GM23248 (cell line): ENCODE measurements around the gene DCAF5. TPM values are rescaled to one million over a fixed set of nuclear protein-coding genes. Genes with fewer than 3 reads are reported as not detected.
A peak's percentile ranks its signal among the peaks of the same experiment; 100 is the strongest.

Experiments used
- DNase-seq: peaks from one replicate; pipeline ENCODE4 v3.0.0-alpha.2; 2015
- H2AFZ ChIP-seq: fragments of 200-600 bp; sonication (generic); 2 replicates; pipeline ENCODE4 v1.6.1; 2016; ENCODE audit warnings: antibody characterized with exemption
- H3F3A ChIP-seq: fragments of 200-600 bp; sonication (generic); 2 replicates; pipeline ENCODE4 v1.6.1; 2016; ENCODE audit warnings: mild to moderate bottlenecking, antibody characterized with exemption, mixed run types; ENCODE audit not compliant: insufficient read depth
- H3K27ac ChIP-seq: fragments of 200-600 bp; sonication (generic); 2 replicates; pipeline ENCODE4 v1.5.1; 2016; ENCODE audit warnings: mild to moderate bottlenecking
- H3K27me3 ChIP-seq: fragments of 200-600 bp; sonication (generic); replicated peaks from 2 replicates; pipeline ENCODE4 v1.6.1; 2016; ENCODE audit warnings: mild to moderate bottlenecking; ENCODE audit not compliant: insufficient read depth
- H3K36me3 ChIP-seq: fragments of 200-600 bp; sonication (generic); 2 replicates; pipeline ENCODE4 v1.6.1; 2016; ENCODE audit warnings: low read depth, mild to moderate bottlenecking
- H3K4me1 ChIP-seq: fragments of 200-600 bp; sonication (generic); 2 replicates; pipeline ENCODE4 v1.6.1; 2016; ENCODE audit warnings: mild to moderate bottlenecking; ENCODE audit not compliant: insufficient read depth
- H3K4me2 ChIP-seq: fragments of 200-600 bp; sonication (generic); one replicate; pipeline ENCODE4 v1.6.1; 2016; ENCODE audit warnings: mild to moderate bottlenecking; ENCODE audit not compliant: unreplicated experiment
- H3K4me3 ChIP-seq: fragments of 200-600 bp; sonication (generic); 2 replicates; pipeline ENCODE4 v1.5.1; 2016; ENCODE audit warnings: mild to moderate bottlenecking
- H3K79me2 ChIP-seq: fragments of 200-600 bp; sonication (generic); 2 replicates; pipeline ENCODE4 v1.6.1; 2016; ENCODE audit warnings: mild to moderate bottlenecking; ENCODE audit not compliant: insufficient read depth
- H3K9ac ChIP-seq: fragments of 200-600 bp; sonication (generic); 2 replicates; pipeline ENCODE4 v1.6.1; 2016; ENCODE audit warnings: mild to moderate bottlenecking
- H3K9me2 ChIP-seq: fragments of 200-600 bp; sonication (generic); 2 replicates; pipeline ENCODE4 v1.6.1; 2016; ENCODE audit warnings: mixed run types, mild to moderate bottlenecking, moderate library complexity; ENCODE audit not compliant: insufficient read depth
- H3K9me3 ChIP-seq: fragments of 200-600 bp; sonication (generic); one replicate; pipeline ENCODE4 v1.6.1; 2017; ENCODE audit warnings: low read depth
- H4K20me1 ChIP-seq: fragments of 200-600 bp; sonication (generic); 2 replicates; pipeline ENCODE4 v1.6.0; 2016; ENCODE audit not compliant: insufficient read depth
- EZH2 ChIP-seq: fragments of 200-600 bp; sonication (generic); IDR thresholded peaks from 2 replicates; pipeline ENCODE4 v1.6.1; 2018; ENCODE audit warnings: antibody characterized with exemption, mild to moderate bottlenecking; ENCODE audit not compliant: insufficient read depth, poor library complexity, severe bottlenecking
- EZH2phosphoT487 ChIP-seq: fragments of 200-600 bp; sonication (generic); IDR thresholded peaks from 2 replicates; pipeline ENCODE4 v1.6.1; 2018; ENCODE audit warnings: antibody characterized with exemption, moderate library complexity, mild to moderate bottlenecking, low read depth; ENCODE audit not compliant: insufficient read depth
- WGBS, 2 experiments: methylation state at CpG; one replicate each; pipeline ENCODE4 v1.1.6; 2015 to 2017; ENCODE audit warnings: low lambda C conversion rate in 2 of 2, low coverage in 1 of 2; ENCODE audit errors: missing lambda C conversion rate in 2 of 2; 5-methylcytosine and 5-hydroxymethylcytosine counted together
- in situ Hi-C: fragments of 300-500 bp; cut with MboI; formaldehyde crosslinking; loops from 2 replicates; pipeline ENCODE4 v1.15.0; 2020
- polyA plus RNA-seq: library from polyadenylated mRNA; unstranded; fragments of >200 nt; fragmentation: Nextera tagmentation; extraction: Ambion mirVana; gene quantifications from 2 replicates; pipeline ENCODE4 v1.2.1, GENCODE V29; 2016
- total RNA-seq: library from RNA; depleted of rRNA; stranded (reverse); fragments of >200 nt; shearing (Covaris generic); gene quantifications from 2 replicates; pipeline ENCODE4 v1.2.3, GENCODE V29; 2014

Gene DCAF5
- total and polyA plus RNA-seq, 2 experiments from 2014 or later: 24.5 to 26.4 TPM

DNA sequence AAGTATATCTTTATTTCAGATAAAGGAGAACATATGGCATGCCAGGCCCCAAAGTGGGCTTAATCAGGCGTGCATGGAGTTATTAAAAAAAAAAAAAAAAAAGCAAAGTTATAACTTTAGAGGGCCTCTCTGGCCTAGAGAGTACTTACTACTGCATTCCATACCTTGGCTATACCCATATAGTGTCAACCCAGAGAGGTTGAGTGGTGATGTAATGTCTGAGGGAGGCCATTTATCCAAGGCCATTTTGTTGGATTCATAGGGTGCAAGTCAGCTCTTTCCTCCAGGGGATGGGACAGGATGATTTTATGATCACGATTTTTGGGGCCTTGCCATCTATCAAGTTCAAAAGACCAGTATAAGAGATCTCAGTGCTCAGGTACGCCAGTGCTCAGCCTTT is 66.4 kb downstream of the DCAF5 start:
- Histone ChIP-seq H3F3A (peaks cover 34% of the 10 kb centered on the region), H3K4me2 (peak overlapping the region; percentile 15), H3K27me3 (no peaks in the 10 kb centered on the region), H2AFZ (no peak overlapping the region), H3K9me3 (no peaks in the 10 kb centered on the region), H4K20me1 (no peaks in the 10 kb centered on the region), H3K79me2 (peaks cover 41% of the 10 kb centered on the region), H3K36me3 (peaks cover 18% of the 10 kb centered on the region), H3K9ac (no peak overlapping the region), H3K4me1 (peaks cover 34% of the 10 kb centered on the region), H3K9me2 (no peaks in the 10 kb centered on the region), H3K4me3 (no peak overlapping the region), H3K27ac (peak overlapping the region; percentile 85)
- WGBS, 2 experiments: 97 to 99% methylated on average over 3 of the region's 3 CpGs
- DNase-seq: no peak
- TF ChIP-seq EZH2: no peak
- TF ChIP-seq EZH2phosphoT487: no peak
- in situ Hi-C loops: no loop called here

DNA sequence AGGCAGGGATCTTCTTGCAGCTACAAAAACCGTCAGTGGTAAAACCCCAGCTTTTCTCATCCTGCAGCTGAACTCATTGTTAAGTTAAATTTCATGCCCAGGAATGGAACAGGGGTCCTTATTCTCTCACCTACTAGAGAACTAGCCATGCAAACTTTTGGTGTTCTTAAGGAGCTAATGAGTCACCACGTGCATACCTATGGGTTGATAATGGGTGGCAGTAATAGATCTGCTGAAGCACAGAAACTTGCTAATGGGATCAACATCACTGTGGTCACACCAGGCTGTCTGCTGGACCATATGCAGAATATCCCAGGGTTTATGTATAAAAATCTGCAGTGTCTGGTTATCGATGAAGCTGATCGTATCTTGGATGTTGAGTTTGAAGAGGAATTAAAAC is 68.9 kb downstream of the DCAF5 start:
- Histone ChIP-seq H4K20me1 (no peaks in the 10 kb centered on the region), H3K9ac (no peak overlapping the region), H3K27ac (no peak overlapping the region), H3K9me3 (no peaks in the 10 kb centered on the region), H3K36me3 (peaks cover 9% of the 10 kb centered on the region; the same call in 1 of the 2 replicates), H2AFZ (no peak overlapping the region), H3K79me2 (peaks cover 16% of the 10 kb centered on the region), H3K27me3 (no peaks in the 10 kb centered on the region), H3F3A (peaks cover 43% of the 10 kb centered on the region), H3K9me2 (no peaks in the 10 kb centered on the region), H3K4me3 (no peak overlapping the region), H3K4me2 (no peak overlapping the region), H3K4me1 (peaks cover 48% of the 10 kb centered on the region)
- no peak for DNase-seq
- WGBS, 2 experiments: 89 to 91% methylated on average over 4 of the region's 4 CpGs
- TF ChIP-seq EZH2 (no peak), EZH2phosphoT487 (no peak)
- in situ Hi-C loops: no loop called here

DNA sequence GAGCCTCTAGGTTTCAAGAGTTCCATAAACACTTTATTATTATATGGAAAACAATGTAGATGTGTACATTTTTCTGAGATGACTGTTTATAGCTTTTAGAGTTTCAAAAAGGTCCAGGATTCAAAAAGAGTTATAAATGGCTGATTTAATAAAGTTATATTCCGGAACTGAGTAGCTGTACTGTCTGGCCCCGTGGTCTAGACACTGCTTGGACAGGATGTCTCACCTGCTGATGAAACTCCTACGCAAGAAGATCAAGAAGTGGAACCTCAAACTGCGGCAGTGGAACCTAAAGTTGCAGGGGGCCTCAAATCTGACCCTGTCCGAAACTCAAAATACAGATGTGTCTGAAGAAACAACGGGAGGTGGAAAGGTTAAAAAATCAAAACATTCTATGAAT is 69.7 kb downstream of the DCAF5 start:
- Histone ChIP-seq H3F3A (peaks cover 43% of the 10 kb centered on the region), H3K27me3 (no peaks in the 10 kb centered on the region), H2AFZ (no peak overlapping the region), H4K20me1 (no peaks in the 10 kb centered on the region), H3K9me2 (no peaks in the 10 kb centered on the region), H3K27ac (no peak overlapping the region), H3K36me3 (peaks cover 9% of the 10 kb centered on the region; the same call in 1 of the 2 replicates), H3K4me3 (no peak overlapping the region), H3K9ac (no peak overlapping the region), H3K9me3 (no peaks in the 10 kb centered on the region), H3K4me2 (no peak overlapping the region), H3K79me2 (peaks cover 14% of the 10 kb centered on the region; the same call in 1 of the 2 replicates), H3K4me1 (peaks cover 48% of the 10 kb centered on the region)
- no peak for DNase-seq
- TF ChIP-seq EZH2 (no peak), EZH2phosphoT487 (no peak)
- WGBS, 2 experiments: 99% methylated on average over 6 of the region's 6 CpGs
- in situ Hi-C loops: no loop called here

DNA sequence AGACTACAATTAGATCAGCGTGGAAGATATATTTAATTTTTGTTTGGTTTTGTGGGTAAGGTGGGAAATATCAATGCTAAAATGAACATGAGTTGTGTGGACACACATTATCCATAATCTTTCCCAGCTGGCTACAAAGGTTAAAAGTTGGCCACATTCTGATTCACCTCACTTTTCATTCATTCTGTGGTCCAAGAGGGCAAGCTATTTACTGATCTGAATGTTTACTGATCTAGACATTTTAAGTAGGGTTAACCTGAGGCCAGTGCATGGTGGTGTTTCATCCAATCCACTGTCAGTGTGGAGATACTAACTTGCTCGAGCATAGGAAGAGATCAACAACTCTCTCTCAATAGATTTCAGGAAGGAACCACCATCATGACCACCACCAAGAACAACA is 71.6 kb downstream of the DCAF5 start:
- H3F3A ChIP-seq: peaks cover 44% of the 10 kb centered on the region
- H3K4me3 ChIP-seq: no peak overlapping the region
- H3K4me1 ChIP-seq: peaks cover 40% of the 10 kb centered on the region
- 95 to 96% methylated on average over 2 of the region's 2 CpGs for WGBS, 2 experiments
- no peaks in the 10 kb centered on the region for H3K27me3 ChIP-seq
- no peaks in the 10 kb centered on the region for H3K9me2 ChIP-seq
- TF ChIP-seq EZH2 (no peak), EZH2phosphoT487 (no peak)
- no peaks in the 10 kb centered on the region for H4K20me1 ChIP-seq
- DNase-seq: no peak
- in situ Hi-C loops: no loop called here
- no peaks in the 10 kb centered on the region for H3K9me3 ChIP-seq
- H3K27ac ChIP-seq: no peak overlapping the region
- peaks cover 9% of the 10 kb centered on the region; the same call in 1 of the 2 replicates for H3K36me3 ChIP-seq
- no peak overlapping the region for H2AFZ ChIP-seq
- H3K4me2 ChIP-seq: no peak overlapping the region
- no peak overlapping the region for H3K9ac ChIP-seq
- H3K79me2 ChIP-seq: peaks cover 22% of the 10 kb centered on the region; the same call in 1 of the 2 replicates

DNA sequence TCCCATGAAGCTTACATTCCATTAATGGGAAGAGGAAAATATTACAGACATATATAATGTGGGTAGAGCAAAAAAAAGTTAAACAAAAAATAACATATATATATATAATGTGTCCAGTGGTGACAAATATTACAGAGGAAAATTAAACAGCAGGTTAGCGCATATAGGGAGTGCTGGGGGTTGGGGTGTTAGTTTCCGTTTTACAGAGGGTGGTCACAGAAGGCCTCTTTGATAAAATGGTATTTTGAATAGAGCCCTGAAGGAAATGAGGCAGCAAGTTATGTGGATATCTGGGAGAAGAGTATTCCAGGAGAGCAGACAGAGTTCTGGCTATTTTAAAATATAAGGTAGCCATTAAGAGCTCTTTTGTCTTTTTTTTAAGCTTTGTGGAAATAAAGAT is 73.2 kb downstream of the DCAF5 start:
- Histone ChIP-seq H3F3A (peaks cover 47% of the 10 kb centered on the region), H3K79me2 (peaks cover 25% of the 10 kb centered on the region; the same call in 1 of the 2 replicates), H3K9ac (peak overlapping the region; percentile 28), H4K20me1 (no peaks in the 10 kb centered on the region), H3K4me3 (no peak overlapping the region), H3K36me3 (peaks cover 9% of the 10 kb centered on the region; the same call in 1 of the 2 replicates), H3K4me2 (peak overlapping the region; percentile 72), H2AFZ (no peak overlapping the region), H3K27me3 (no peaks in the 10 kb centered on the region), H3K27ac (peak overlapping the region; percentile 90), H3K9me2 (no peaks in the 10 kb centered on the region), H3K4me1 (peaks cover 40% of the 10 kb centered on the region), H3K9me3 (no peaks in the 10 kb centered on the region)
- in situ Hi-C loops: no loop called here
- DNase-seq: no peak
- TF ChIP-seq EZH2 (no peak), EZH2phosphoT487 (no peak)
- 91 to 97% methylated on average over 2 of the region's 2 CpGs for WGBS, 2 experiments
